Endodermal cell (in vitro differentiated cells): Measurements from ENCODE around the gene SSBP1. TPM values are rescaled to one million over a fixed set of nuclear protein-coding genes. Genes with fewer than 3 reads are reported as not detected.

ENCODE experiments used
- DNase-seq: peaks from one replicate; pipeline ENCODE4 v3.0.0-alpha.2; 2017
- H3K27ac ChIP-seq: 2 replicates; pipeline ENCODE4 v1.5.1; 2013; ENCODE audit warnings: mild to moderate bottlenecking, low read depth, low read length, moderate library complexity
- H3K27me3 ChIP-seq: 2 replicates; pipeline ENCODE4 v1.6.1; 2013; ENCODE audit warnings: mild to moderate bottlenecking, low read length, moderate library complexity; ENCODE audit not compliant: insufficient read depth, control insufficient read depth, poor library complexity, severe bottlenecking
- H3K36me3 ChIP-seq: 2 replicates; pipeline ENCODE4 v1.7.0; 2013; ENCODE audit warnings: mild to moderate bottlenecking, low read length, moderate library complexity; ENCODE audit not compliant: control insufficient read depth, insufficient read depth
- H3K4me1 ChIP-seq: one replicate; pipeline ENCODE4 v1.7.0; 2013; ENCODE audit warnings: low read length; ENCODE audit not compliant: control insufficient read depth, insufficient read depth
- H3K4me3 ChIP-seq: 2 replicates; pipeline ENCODE4 v1.5.1; 2013; ENCODE audit warnings: mild to moderate bottlenecking, low read length, moderate library complexity
- H3K9ac ChIP-seq: 2 replicates; pipeline ENCODE4 v1.6.1; 2013; ENCODE audit warnings: mild to moderate bottlenecking, low read length, moderate library complexity; ENCODE audit not compliant: poor library complexity, severe bottlenecking; ENCODE audit errors: extremely low read depth
- H3K9me3 ChIP-seq: 2 replicates; pipeline ENCODE4 v1.6.1; 2013; ENCODE audit warnings: mild to moderate bottlenecking, low read length, moderate library complexity; ENCODE audit not compliant: control insufficient read depth
- H3K27ac Mint-ChIP-seq: 2 replicates; pipeline ENCODE4 v1.8.0; 2020; ENCODE audit warnings: mixed read lengths
- H3K27me3 Mint-ChIP-seq: 2 replicates; pipeline ENCODE4 v1.8.0; 2021; ENCODE audit warnings: mild to moderate bottlenecking, mixed read lengths; ENCODE audit not compliant: insufficient read depth
- H3K36me3 Mint-ChIP-seq: 2 replicates; pipeline ENCODE4 v1.8.0; 2020; ENCODE audit warnings: low read depth, mixed read lengths
- H3K4me1 Mint-ChIP-seq: 2 replicates; pipeline ENCODE4 v1.8.0; 2020; ENCODE audit warnings: mixed read lengths
- H3K4me3 Mint-ChIP-seq: 2 replicates; pipeline ENCODE4 v1.8.0; 2020; ENCODE audit warnings: mild to moderate bottlenecking, moderate library complexity, mixed read lengths
- H3K9me3 Mint-ChIP-seq: 2 replicates; pipeline ENCODE4 v1.8.0; 2020; ENCODE audit warnings: mild to moderate bottlenecking, mixed read lengths
- WGBS, 2 experiments: methylation state at CpG; one replicate each; pipeline versions ENCODE4 v1.1.5 to v1.1.7; 2013; ENCODE audit warnings: missing lambda C conversion rate in 2 of 2, mixed read lengths in 1 of 2; ENCODE audit not compliant: insufficient coverage in 1 of 2, insufficient read length in 1 of 2; 5-methylcytosine and 5-hydroxymethylcytosine counted together
- total RNA-seq, 2 donors: library from RNA; stranded (reverse); fragmentation: NEBNext Ultra II Directional in 1 of 2; extraction: Animal tissue kit (Norgen Biotek cat#: 25700) in 1 of 2; gene quantifications; 2 replicates in 1 of 2; 3 replicates in 1 of 2; pipeline ENCODE4 v1.2.1, GENCODE V29; 2021
- TF ChIP-seq, protein P1 (sequence below): fragments of 200-600 bp; sonication (generic); conservative IDR thresholded peaks from 2 replicates; pipeline ENCODE4 v1.5.0; 2021; ENCODE audit warnings: antibody characterized with exemption, mild to moderate bottlenecking

The SSBP1 gene
- total RNA-seq, 2 donors from 2014 or later, result 179 to 194 TPM

- H3K36me3 Mint-ChIP-seq, result peaks cover 28% of the 10 kb centered on the region
- TF ChIP-seq, protein P1, sequence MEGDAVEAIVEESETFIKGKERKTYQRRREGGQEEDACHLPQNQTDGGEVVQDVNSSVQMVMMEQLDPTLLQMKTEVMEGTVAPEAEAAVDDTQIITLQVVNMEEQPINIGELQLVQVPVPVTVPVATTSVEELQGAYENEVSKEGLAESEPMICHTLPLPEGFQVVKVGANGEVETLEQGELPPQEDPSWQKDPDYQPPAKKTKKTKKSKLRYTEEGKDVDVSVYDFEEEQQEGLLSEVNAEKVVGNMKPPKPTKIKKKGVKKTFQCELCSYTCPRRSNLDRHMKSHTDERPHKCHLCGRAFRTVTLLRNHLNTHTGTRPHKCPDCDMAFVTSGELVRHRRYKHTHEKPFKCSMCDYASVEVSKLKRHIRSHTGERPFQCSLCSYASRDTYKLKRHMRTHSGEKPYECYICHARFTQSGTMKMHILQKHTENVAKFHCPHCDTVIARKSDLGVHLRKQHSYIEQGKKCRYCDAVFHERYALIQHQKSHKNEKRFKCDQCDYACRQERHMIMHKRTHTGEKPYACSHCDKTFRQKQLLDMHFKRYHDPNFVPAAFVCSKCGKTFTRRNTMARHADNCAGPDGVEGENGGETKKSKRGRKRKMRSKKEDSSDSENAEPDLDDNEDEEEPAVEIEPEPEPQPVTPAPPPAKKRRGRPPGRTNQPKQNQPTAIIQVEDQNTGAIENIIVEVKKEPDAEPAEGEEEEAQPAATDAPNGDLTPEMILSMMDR, result peak; percentile 91
- Histone ChIP-seq H3K27ac (no peak overlapping the region), H3K9me3 (no peaks in the 10 kb centered on the region), H3K4me1 (no peaks in the 10 kb centered on the region), H3K4me3 (no peak overlapping the region), H3K27me3 (no peaks in the 10 kb centered on the region), H3K9ac (no peak overlapping the region), H3K36me3 (peaks cover 20% of the 10 kb centered on the region)
- WGBS, 2 experiments, result 76 to 82% methylated on average over 8 to 13 of the region's 13 CpGs
- DNase-seq, result peak; percentile 51
- H3K4me1 Mint-ChIP-seq, result no peaks in the 10 kb centered on the region
- H3K27ac Mint-ChIP-seq, result no peak overlapping the region
- no peaks in the 10 kb centered on the region for H3K27me3 Mint-ChIP-seq
- no peak overlapping the region for H3K4me3 Mint-ChIP-seq
- no peaks in the 10 kb centered on the region for H3K9me3 Mint-ChIP-seq
Observed at GRCh38 chr7:141785706-141786552, 47.8 kb downstream of the SSBP1 start.

- TF ChIP-seq, protein P1, result no peak
- Histone ChIP-seq H3K9me3 (no peaks in the 10 kb centered on the region), H3K4me1 (no peaks in the 10 kb centered on the region), H3K27me3 (no peaks in the 10 kb centered on the region), H3K36me3 (peaks cover 18% of the 10 kb centered on the region), H3K27ac (no peak overlapping the region), H3K4me3 (no peak overlapping the region), H3K9ac (no peak overlapping the region)
- no peaks in the 10 kb centered on the region for H3K27me3 Mint-ChIP-seq
- H3K4me3 Mint-ChIP-seq, result no peak overlapping the region
- no peak for DNase-seq
- WGBS, 2 experiments, result 95 to 100% methylated on average over 1 to 2 of the region's 2 CpGs
- no peaks in the 10 kb centered on the region for H3K9me3 Mint-ChIP-seq
- peaks cover 27% of the 10 kb centered on the region for H3K36me3 Mint-ChIP-seq
- no peaks in the 10 kb centered on the region for H3K4me1 Mint-ChIP-seq
- H3K27ac Mint-ChIP-seq, result no peak overlapping the region
Observed at GRCh38 chr7:141788296-141788695, 50.1 kb downstream of the SSBP1 start.

DNA sequence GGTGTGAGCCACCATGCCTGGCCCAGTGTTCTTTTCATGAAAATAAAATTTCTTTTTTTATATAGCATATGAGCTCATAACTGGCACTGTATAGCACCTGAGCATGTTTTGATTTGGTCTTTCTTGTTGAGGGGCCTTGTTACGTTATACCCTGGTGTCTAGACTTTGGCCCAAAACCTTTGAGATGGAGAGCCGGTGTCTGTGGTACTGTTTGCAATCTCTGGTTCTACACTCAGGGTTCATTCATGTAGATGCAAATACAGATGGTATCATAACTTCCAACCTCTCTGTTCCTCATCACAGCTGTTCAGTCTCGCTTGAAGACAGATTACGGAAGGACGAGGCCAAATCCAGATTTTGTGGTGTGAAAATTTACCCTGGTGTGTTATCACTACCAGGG is 51.8 kb downstream of the SSBP1 start, which contains the start of gene TAS2R5:
TSS of gene TAS2R5 (plus strand) at position 301 of the 400 bp plus-strand sequence. CDS start 145 bp downstream, outside the sequence.
- Histone ChIP-seq H3K4me3 (no peak within 1 kb of the TSS), H3K4me1 (no peaks in the 10 kb centered on the region), H3K36me3 (peaks cover 18% of the 10 kb centered on the region), H3K9ac (no peak within 1 kb of the TSS), H3K27me3 (no peaks in the 10 kb centered on the region), H3K27ac (no peak within 1 kb of the TSS), H3K9me3 (no peaks in the 10 kb centered on the region)
- DNase-seq, result no peak
- Mint-ChIP-seq H3K4me3 (no peak within 1 kb of the TSS), H3K27ac (no peak within 1 kb of the TSS), H3K36me3 (peaks cover 27% of the 10 kb centered on the region), H3K9me3 (no peaks in the 10 kb centered on the region), H3K4me1 (peaks cover 5% of the 10 kb centered on the region), H3K27me3 (no peaks in the 10 kb centered on the region)
- 87 to 96% methylated on average over 4 to 5 of the region's 5 CpGs for WGBS, 2 experiments
- TF ChIP-seq, protein P1, result no peak
